Measurements from ENCODE around the gene NCF2.

The NCF2 gene

GRCh38 chr1:183522104-183522503 is 68.2 kb downstream of the NCF2 start:
- Mint-ChIP-seq H3K27ac (no peak overlapping the region), H3K4me1 (peaks cover 5% of the 10 kb centered on the region), H3K9me3 (no peaks in the 10 kb centered on the region), H3K4me3 (no peak overlapping the region), H3K36me3 (peaks cover 90% of the 10 kb centered on the region)
- no peak for ATAC-seq
- no peak for DNase-seq (ENCODE audit: low spot score in 2 of 2)

GRCh38 chr1:183520379-183520778 is 69.9 kb downstream of the NCF2 start:
- Mint-ChIP-seq H3K4me3 (no peak overlapping the region), H3K4me1 (peaks cover 5% of the 10 kb centered on the region), H3K36me3 (peaks cover 91% of the 10 kb centered on the region), H3K9me3 (no peaks in the 10 kb centered on the region), H3K27ac (peak overlapping the region; percentile 62)
- no peak for ATAC-seq
- no peak for DNase-seq (ENCODE audit: low spot score in 2 of 2)

- Mint-ChIP-seq H3K4me3 (no peak overlapping the region), H3K27ac (no peak overlapping the region), H3K36me3 (peaks cover 86% of the 10 kb centered on the region), H3K4me1 (peaks cover 5% of the 10 kb centered on the region), H3K9me3 (no peaks in the 10 kb centered on the region)
- ATAC-seq (no peak), DNase-seq (ENCODE audit: low spot score in 2 of 2) (no peak)
Observed at GRCh38 chr1:183517401-183517800, 72.9 kb downstream of the NCF2 start.

GRCh38 chr1:183516725-183517124 is 73.5 kb downstream of the NCF2 start:
- Mint-ChIP-seq H3K9me3 (no peaks in the 10 kb centered on the region), H3K4me3 (no peak overlapping the region), H3K4me1 (peaks cover 10% of the 10 kb centered on the region), H3K36me3 (peaks cover 80% of the 10 kb centered on the region), H3K27ac (no peak overlapping the region)
- ATAC-seq: no peak
- no peak for DNase-seq (ENCODE audit: low spot score in 2 of 2)

GRCh38 chr1:183515002-183515689 is 75.1 kb downstream of the NCF2 start:
- Mint-ChIP-seq H3K36me3 (peaks cover 64% of the 10 kb centered on the region), H3K4me3 (no peak overlapping the region), H3K4me1 (peaks cover 15% of the 10 kb centered on the region), H3K27ac (peak overlapping the region; percentile 73), H3K9me3 (no peaks in the 10 kb centered on the region)
- ATAC-seq (peak; percentile 71), DNase-seq (ENCODE audit: low spot score in 2 of 2) (no peak)

GRCh38 chr1:183514235-183514634 is 76.0 kb downstream of the NCF2 start:
- H3K36me3 Mint-ChIP-seq: peaks cover 55% of the 10 kb centered on the region

GRCh38 chr1:183512450-183512849 is 77.8 kb downstream of the NCF2 start:
- no peak overlapping the region for H3K4me3 Mint-ChIP-seq
- DNase-seq (ENCODE audit: low spot score in 2 of 2) (no peak), ATAC-seq (no peak)
- no peak overlapping the region for H3K27ac Mint-ChIP-seq
- H3K9me3 Mint-ChIP-seq: no peaks in the 10 kb centered on the region
- H3K4me1 Mint-ChIP-seq: peaks cover 13% of the 10 kb centered on the region
- peaks cover 43% of the 10 kb centered on the region for H3K36me3 Mint-ChIP-seq

More at GRCh38 chr1:183514235-183514634, 76.0 kb downstream of the NCF2 start:
- DNase-seq (ENCODE audit: low spot score in 2 of 2) (no peak), ATAC-seq (no peak)
- no peak overlapping the region for H3K4me3 Mint-ChIP-seq
- no peaks in the 10 kb centered on the region for H3K9me3 Mint-ChIP-seq
- H3K27ac Mint-ChIP-seq: peak overlapping the region; percentile 73
- peaks cover 13% of the 10 kb centered on the region for H3K4me1 Mint-ChIP-seq

- no peak overlapping the region for H3K27ac Mint-ChIP-seq
- ATAC-seq (no peak), DNase-seq (ENCODE audit: low spot score in 2 of 2) (no peak)
- H3K4me1 Mint-ChIP-seq: peaks cover 13% of the 10 kb centered on the region
- H3K9me3 Mint-ChIP-seq: no peaks in the 10 kb centered on the region
- peaks cover 11% of the 10 kb centered on the region for H3K36me3 Mint-ChIP-seq
- H3K4me3 Mint-ChIP-seq: no peak overlapping the region
Observed at GRCh38 chr1:183508694-183509093, 81.6 kb downstream of the NCF2 start.

- Mint-ChIP-seq H3K4me1 (peaks cover 7% of the 10 kb centered on the region), H3K4me3 (no peak overlapping the region), H3K36me3 (peaks cover 6% of the 10 kb centered on the region), H3K9me3 (no peaks in the 10 kb centered on the region), H3K27ac (no peak overlapping the region)
- no peak for DNase-seq (ENCODE audit: low spot score in 2 of 2)
- ATAC-seq: no peak
Observed at GRCh38 chr1:183506561-183506960, 83.7 kb downstream of the NCF2 start.
